ENCODE measurements around the gene RABGAP1L.
"Not testable (repeated sequence)": the region's sequence is repeated elsewhere in the genome, so short reads cannot be mapped to it uniquely, and the experiment has no call there.

RABGAP1L gene

GRCh38 chr1:174656409-174657059, 497.2 kb downstream of the RABGAP1L start:
- no peak for DNase-seq (ENCODE audit: low read depth in 2 of 2)

- no peak for DNase-seq (ENCODE audit: low read depth in 2 of 2)
Observed at GRCh38 chr1:174657411-174657810, 498.1 kb downstream of the RABGAP1L start.

- no peak for DNase-seq (ENCODE audit: low read depth in 2 of 2)
Observed at GRCh38 chr1:174657893-174658292, 498.6 kb downstream of the RABGAP1L start.

GRCh38 chr1:174659823-174660222, 500.5 kb downstream of the RABGAP1L start:
- DNase-seq (ENCODE audit: low read depth in 2 of 2) = no peak

- no peak for DNase-seq (ENCODE audit: low read depth in 2 of 2)
Observed at GRCh38 chr1:174660476-174660875, 501.2 kb downstream of the RABGAP1L start.

- DNase-seq (ENCODE audit: low read depth in 2 of 2) = no peak
Observed at GRCh38 chr1:174663358-174663757, 504.0 kb downstream of the RABGAP1L start.

GRCh38 chr1:174666248-174666647, 506.9 kb downstream of the RABGAP1L start:
- DNase-seq (ENCODE audit: low read depth in 2 of 2) = no peak

- DNase-seq (ENCODE audit: low read depth in 2 of 2) = no peak
Observed at GRCh38 chr1:174671826-174672225, 512.5 kb downstream of the RABGAP1L start.

- no peak for DNase-seq (ENCODE audit: low read depth in 2 of 2)
Observed at GRCh38 chr1:174676856-174677255, 517.5 kb downstream of the RABGAP1L start.

GRCh38 chr1:174678657-174679056, 519.3 kb downstream of the RABGAP1L start:
- no peak for DNase-seq (ENCODE audit: low read depth in 2 of 2)

- DNase-seq (ENCODE audit: low read depth in 2 of 2) = no peak
Observed at GRCh38 chr1:174680101-174680500, 520.8 kb downstream of the RABGAP1L start.

- DNase-seq (ENCODE audit: low read depth in 2 of 2) = no peak
Observed at GRCh38 chr1:174682419-174683008, 523.2 kb downstream of the RABGAP1L start.

- DNase-seq (ENCODE audit: low read depth in 2 of 2) = no peak
Observed at GRCh38 chr1:174686213-174686612, 526.9 kb downstream of the RABGAP1L start.

GRCh38 chr1:174689524-174689923, 530.2 kb downstream of the RABGAP1L start:
- DNase-seq (ENCODE audit: low read depth in 2 of 2) = no peak

- DNase-seq (ENCODE audit: low read depth in 2 of 2) = no peak
Observed at GRCh38 chr1:174690266-174690665, 530.9 kb downstream of the RABGAP1L start.

GRCh38 chr1:174692313-174692712, 533.0 kb downstream of the RABGAP1L start:
- DNase-seq (ENCODE audit: low read depth in 2 of 2) = no peak

GRCh38 chr1:174693085-174693484, 533.8 kb downstream of the RABGAP1L start:
- DNase-seq (ENCODE audit: low read depth in 2 of 2) = no peak

GRCh38 chr1:174693539-174693938, 534.2 kb downstream of the RABGAP1L start:
- not testable (repeated sequence) for DNase-seq (ENCODE audit: low read depth in 2 of 2)

- no peak for DNase-seq (ENCODE audit: low read depth in 2 of 2)
Observed at GRCh38 chr1:174696026-174696821, 536.9 kb downstream of the RABGAP1L start.

GRCh38 chr1:174700314-174700713, 541.0 kb downstream of the RABGAP1L start:
- no peak for DNase-seq (ENCODE audit: low read depth in 2 of 2)

GRCh38 chr1:174700775-174701174, 541.5 kb downstream of the RABGAP1L start:
- DNase-seq (ENCODE audit: low read depth in 2 of 2) = no peak

GRCh38 chr1:174701565-174701964, 542.2 kb downstream of the RABGAP1L start:
- DNase-seq (ENCODE audit: low read depth in 2 of 2) = no peak

GRCh38 chr1:174702011-174702410, 542.7 kb downstream of the RABGAP1L start:
- no peak for DNase-seq (ENCODE audit: low read depth in 2 of 2)
